HEK293 (cell line): Measurements from ENCODE around the gene MKNK2.

Source experiments
- CTCF ChIA-PET: fragments of 350-600 bp; formaldehyde crosslinking; extraction: SDS; loops from one replicate; lab custom pipeline; 2021; ENCODE audit warnings: antibody characterized with exemption; lab: Yijun Ruan, JAX
- POLR2A ChIA-PET: fragments of 300-600 bp; formaldehyde crosslinking; extraction: SDS; loops from one replicate; lab custom pipeline; 2020; ENCODE audit warnings: antibody characterized with exemption, inconsistent platforms; lab: Yijun Ruan, JAX
- H3K27ac ChIP-seq: fragments of 200-500 bp; sonication (Bioruptor generic); 2 replicates; pipeline ENCODE4 v1.5.1; 2014; ENCODE audit warnings: low read depth, low read length, control low read depth, inconsistent platforms; ENCODE audit errors: extremely low read depth
- H3K36me3 ChIP-seq, 2 experiments: fragments of 200-500 bp in 1 of 2; sonication (Bioruptor generic) in 1 of 2; 1 replicate in 1 of 2; 2 replicates in 1 of 2; pipeline ENCODE4 v1.5.1; 2014 to 2017; ENCODE audit warnings: inconsistent platforms in 2 of 2, low read length in 2 of 2; ENCODE audit not compliant: control insufficient read depth in 2 of 2, insufficient read depth in 1 of 2
- H3K4me1 ChIP-seq: fragments of 200-500 bp; sonication (Bioruptor generic); 2 replicates; pipeline ENCODE4 v1.5.1; 2014; ENCODE audit warnings: mild to moderate bottlenecking, low read length, inconsistent platforms; ENCODE audit not compliant: control insufficient read depth, insufficient read depth
- H3K4me3 ChIP-seq: 2 replicates; pipeline ENCODE4 v1.5.1; 2011; ENCODE audit warnings: low read depth, mild to moderate bottlenecking, control low read depth, low read length, moderate library complexity
- H3K9me3 ChIP-seq: fragments of 200-500 bp; sonication (Bioruptor generic); 2 replicates; pipeline ENCODE4 v1.5.1; 2014; ENCODE audit warnings: low read depth, low read length, inconsistent platforms; ENCODE audit not compliant: control insufficient read depth, insufficient read depth
- BCL11A ChIP-seq: fragments of 450-650 bp; formaldehyde crosslinking; IDR thresholded peaks from 2 replicates; pipeline ENCODE4 v1.5.1; 2016; ENCODE audit warnings: low read depth, missing biosample characterization, missing genetic modification characterization
- GLIS1 ChIP-seq: fragments of 450-650 bp; formaldehyde crosslinking; IDR thresholded peaks from 2 replicates; pipeline ENCODE4 v1.5.1; 2016; ENCODE audit warnings: missing biosample characterization, missing genetic modification characterization
- KLF16 ChIP-seq: fragments of 450-650 bp; formaldehyde crosslinking; IDR thresholded peaks from 2 replicates; pipeline ENCODE4 v1.5.1; 2017; ENCODE audit warnings: missing biosample characterization, missing genetic modification characterization
- MYNN ChIP-seq: fragments of 450-650 bp; formaldehyde crosslinking; IDR thresholded peaks from 2 replicates; pipeline ENCODE4 v1.5.1; 2016; ENCODE audit warnings: missing biosample characterization, missing genetic modification characterization, borderline replicate concordance
- OSR2 ChIP-seq: fragments of 450-650 bp; formaldehyde crosslinking; IDR thresholded peaks from 2 replicates; pipeline ENCODE4 v1.5.1; 2016; ENCODE audit warnings: missing biosample characterization, missing genetic modification characterization
- SCRT2 ChIP-seq: fragments of 450-650 bp; formaldehyde crosslinking; IDR thresholded peaks from 2 replicates; pipeline ENCODE4 v1.5.1; 2016; ENCODE audit warnings: missing biosample characterization, missing genetic modification characterization
- SETDB1 ChIP-seq: IDR thresholded peaks from one replicate; pipeline ENCODE4 v1.6.1; 2017; ENCODE audit warnings: mild to moderate bottlenecking, low read length, moderate library complexity, mixed read lengths; ENCODE audit not compliant: insufficient read length
- SP3 ChIP-seq: fragments of 450-650 bp; formaldehyde crosslinking; IDR thresholded peaks from 2 replicates; pipeline ENCODE4 v1.5.1; 2016; ENCODE audit warnings: missing biosample characterization, missing genetic modification characterization
- ZBTB8A ChIP-seq: fragments of 450-650 bp; formaldehyde crosslinking; IDR thresholded peaks from 2 replicates; pipeline ENCODE4 v1.5.1; 2016; ENCODE audit warnings: missing biosample characterization, missing genetic modification characterization
- ZFHX2 ChIP-seq: fragments of 450-650 bp; formaldehyde crosslinking; conservative IDR thresholded peaks from 2 replicates; pipeline ENCODE4 v1.5.1; 2016; ENCODE audit warnings: missing biosample characterization, missing genetic modification characterization
- ZFP3 ChIP-seq: fragments of 450-650 bp; formaldehyde crosslinking; IDR thresholded peaks from 2 replicates; pipeline ENCODE4 v1.5.1; 2016; ENCODE audit warnings: low read depth, missing biosample characterization, missing genetic modification characterization
- ZNF239 ChIP-seq: fragments of 450-650 bp; formaldehyde crosslinking; IDR thresholded peaks from 2 replicates; pipeline ENCODE4 v1.5.1; 2016; ENCODE audit warnings: missing biosample characterization, missing genetic modification characterization
- ZNF350 ChIP-seq: fragments of 450-650 bp; formaldehyde crosslinking; IDR thresholded peaks from 2 replicates; pipeline ENCODE4 v1.5.0; 2017; ENCODE audit warnings: missing biosample characterization, mild to moderate bottlenecking, missing genetic modification characterization
- ZNF423 ChIP-seq: fragments of 450-650 bp; formaldehyde crosslinking; IDR thresholded peaks from 2 replicates; pipeline ENCODE4 v1.5.1; 2016; ENCODE audit warnings: missing biosample characterization, missing genetic modification characterization
- ZNF596 ChIP-seq: fragments of 450-650 bp; IDR thresholded peaks from 2 replicates; pipeline ENCODE4 v1.5.0; 2018; ENCODE audit warnings: missing biosample characterization, mild to moderate bottlenecking, missing genetic modification characterization, moderate library complexity
- ZNF624 ChIP-seq: fragments of 450-650 bp; formaldehyde crosslinking; IDR thresholded peaks from 2 replicates; pipeline ENCODE4 v1.5.1; 2017; ENCODE audit warnings: missing biosample characterization, missing genetic modification characterization
- ZNF677 ChIP-seq: fragments of 450-650 bp; IDR thresholded peaks from 2 replicates; pipeline ENCODE4 v1.5.0; 2018; ENCODE audit warnings: missing biosample characterization, mild to moderate bottlenecking, missing genetic modification characterization, moderate library complexity
- ZNF791 ChIP-seq: fragments of 450-650 bp; formaldehyde crosslinking; IDR thresholded peaks from 2 replicates; pipeline ENCODE4 v1.5.1; 2016; ENCODE audit warnings: missing biosample characterization, missing genetic modification characterization
- ZNF843 ChIP-seq: fragments of 450-650 bp; formaldehyde crosslinking; IDR thresholded peaks from 2 replicates; pipeline ENCODE4 v1.5.1; 2016; ENCODE audit warnings: missing biosample characterization, missing genetic modification characterization
- ZXDB ChIP-seq: fragments of 450-650 bp; formaldehyde crosslinking; IDR thresholded peaks from 2 replicates; pipeline ENCODE4 v1.5.1; 2016; ENCODE audit warnings: missing biosample characterization, missing genetic modification characterization
- TF ChIP-seq, protein P1 (sequence below): fragments of 450-650 bp; formaldehyde crosslinking; IDR thresholded peaks from 2 replicates; pipeline ENCODE4 v1.5.1; 2016; ENCODE audit warnings: missing biosample characterization, missing genetic modification characterization
- TF ChIP-seq, protein P2 (sequence below): fragments of 450-650 bp; formaldehyde crosslinking; IDR thresholded peaks from 2 replicates; pipeline ENCODE4 v1.5.1; 2017; ENCODE audit warnings: missing biosample characterization, missing genetic modification characterization
- TF ChIP-seq, protein P3 (sequence below): fragments of 450-650 bp; formaldehyde crosslinking; IDR thresholded peaks from 2 replicates; pipeline ENCODE4 v1.5.1; 2016; ENCODE audit warnings: missing biosample characterization, missing genetic modification characterization
- TF ChIP-seq, protein P4 (sequence below): fragments of 450-650 bp; IDR thresholded peaks from 2 replicates; pipeline ENCODE4 v1.5.1; 2018; ENCODE audit warnings: missing biosample characterization, mild to moderate bottlenecking, missing genetic modification characterization
- TF ChIP-seq, protein P5 (sequence below): fragments of 450-650 bp; formaldehyde crosslinking; IDR thresholded peaks from 2 replicates; pipeline ENCODE4 v1.5.1; 2016; ENCODE audit warnings: missing biosample characterization, missing genetic modification characterization

MKNK2 gene

DNA sequence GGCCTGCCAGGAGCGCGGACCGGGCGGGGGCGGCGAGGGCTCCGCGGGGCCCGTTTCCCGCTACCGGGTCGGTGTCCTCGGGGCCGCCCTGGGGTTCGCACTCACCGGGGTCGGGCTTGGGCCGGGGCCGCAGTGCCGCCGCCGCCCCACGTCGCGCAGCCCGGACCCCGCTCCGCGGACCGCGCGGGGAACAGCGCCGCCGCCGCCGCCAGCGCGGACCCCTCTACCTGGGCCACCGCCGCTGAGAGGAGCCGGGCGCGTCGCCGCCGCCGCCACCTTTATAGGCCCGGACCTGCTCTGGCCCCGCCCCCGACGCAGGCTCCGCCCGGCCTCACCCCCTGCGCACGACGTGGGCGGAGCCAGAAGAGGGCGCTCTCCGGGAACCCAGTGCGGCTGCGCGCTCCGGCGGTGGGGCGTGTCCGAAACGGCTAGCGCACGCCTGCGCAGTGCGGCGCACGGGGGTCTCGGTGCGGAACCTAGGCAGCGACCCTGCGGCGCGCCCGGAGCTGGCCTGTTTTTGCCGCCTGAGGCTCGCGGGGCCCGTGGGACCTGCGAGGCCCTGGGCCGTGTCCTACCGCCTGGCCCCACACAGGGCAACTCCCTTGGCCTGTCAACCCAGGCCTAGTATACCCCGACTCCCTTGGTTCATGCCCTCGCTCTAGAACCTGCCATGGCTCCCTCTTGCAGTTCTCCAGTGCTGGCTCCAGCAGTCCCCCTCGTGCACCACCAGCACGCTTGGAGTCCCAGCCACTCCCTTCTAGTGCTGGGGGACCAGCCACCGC is at the start of gene MKNK2:
Gene MKNK2 (minus strand): TSS at position 254 of the 782 bp plus-strand sequence. CDS start 393 bp downstream, outside the sequence.
- peak within 1 kb of the TSS; percentile 55 for H3K4me3 ChIP-seq
- H3K27ac ChIP-seq = peak within 1 kb of the TSS; percentile 47; the same call in 1 of the 2 replicates
- CTCF ChIA-PET = interaction anchor here (0.5 to 1.9 kb wide), 7 partner anchors 9 to 204 kb away, joined by 3 to 6 read pairs (median 4); no protein-coding TSS in a partner anchor
- peaks cover 0 to 28% of the 10 kb centered on the region in 2 experiments; a peak in 1 of 3 replicates for H3K36me3 ChIP-seq
- POLR2A ChIA-PET = interaction anchor here (0.6 to 1.9 kb wide), 8 partner anchors 9 to 45 kb away, joined by 3 to 11 read pairs (median 4); no protein-coding TSS in a partner anchor
- peaks cover 3% of the 10 kb centered on the region; the same call in 1 of the 2 replicates for H3K4me1 ChIP-seq
- H3K9me3 ChIP-seq = no peaks in the 10 kb centered on the region
- TF ChIP-seq ZNF423 (tag by site-specific recombination) = no peak
- TF ChIP-seq ZNF239 (tag by site-specific recombination) = 0 out of 2 replicates have a peak, but pooled peaks have one; percentile 37
- TF ChIP-seq GLIS1 (tag by site-specific recombination) = peak; percentile 46; the same call in 1 of the 2 replicates
- TF ChIP-seq SCRT2 (tag by site-specific recombination) = no peak
- TF ChIP-seq SETDB1 = no peak
- TF ChIP-seq ZNF843 (tag by site-specific recombination) = peak; percentile 70; the same call in 1 of the 2 replicates
- TF ChIP-seq, protein P1, sequence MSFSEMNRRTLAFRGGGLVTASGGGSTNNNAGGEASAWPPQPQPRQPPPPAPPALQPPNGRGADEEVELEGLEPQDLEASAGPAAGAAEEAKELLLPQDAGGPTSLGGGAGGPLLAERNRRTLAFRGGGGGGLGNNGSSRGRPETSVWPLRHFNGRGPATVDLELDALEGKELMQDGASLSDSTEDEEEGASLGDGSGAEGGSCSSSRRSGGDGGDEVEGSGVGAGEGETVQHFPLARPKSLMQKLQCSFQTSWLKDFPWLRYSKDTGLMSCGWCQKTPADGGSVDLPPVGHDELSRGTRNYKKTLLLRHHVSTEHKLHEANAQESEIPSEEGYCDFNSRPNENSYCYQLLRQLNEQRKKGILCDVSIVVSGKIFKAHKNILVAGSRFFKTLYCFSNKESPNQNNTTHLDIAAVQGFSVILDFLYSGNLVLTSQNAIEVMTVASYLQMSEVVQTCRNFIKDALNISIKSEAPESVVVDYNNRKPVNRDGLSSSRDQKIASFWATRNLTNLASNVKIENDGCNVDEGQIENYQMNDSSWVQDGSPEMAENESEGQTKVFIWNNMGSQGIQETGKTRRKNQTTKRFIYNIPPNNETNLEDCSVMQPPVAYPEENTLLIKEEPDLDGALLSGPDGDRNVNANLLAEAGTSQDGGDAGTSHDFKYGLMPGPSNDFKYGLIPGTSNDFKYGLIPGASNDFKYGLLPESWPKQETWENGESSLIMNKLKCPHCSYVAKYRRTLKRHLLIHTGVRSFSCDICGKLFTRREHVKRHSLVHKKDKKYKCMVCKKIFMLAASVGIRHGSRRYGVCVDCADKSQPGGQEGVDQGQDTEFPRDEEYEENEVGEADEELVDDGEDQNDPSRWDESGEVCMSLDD (tag by site-specific recombination) = peak; percentile 70; the same call in 1 of the 2 replicates
- TF ChIP-seq, protein P2, sequence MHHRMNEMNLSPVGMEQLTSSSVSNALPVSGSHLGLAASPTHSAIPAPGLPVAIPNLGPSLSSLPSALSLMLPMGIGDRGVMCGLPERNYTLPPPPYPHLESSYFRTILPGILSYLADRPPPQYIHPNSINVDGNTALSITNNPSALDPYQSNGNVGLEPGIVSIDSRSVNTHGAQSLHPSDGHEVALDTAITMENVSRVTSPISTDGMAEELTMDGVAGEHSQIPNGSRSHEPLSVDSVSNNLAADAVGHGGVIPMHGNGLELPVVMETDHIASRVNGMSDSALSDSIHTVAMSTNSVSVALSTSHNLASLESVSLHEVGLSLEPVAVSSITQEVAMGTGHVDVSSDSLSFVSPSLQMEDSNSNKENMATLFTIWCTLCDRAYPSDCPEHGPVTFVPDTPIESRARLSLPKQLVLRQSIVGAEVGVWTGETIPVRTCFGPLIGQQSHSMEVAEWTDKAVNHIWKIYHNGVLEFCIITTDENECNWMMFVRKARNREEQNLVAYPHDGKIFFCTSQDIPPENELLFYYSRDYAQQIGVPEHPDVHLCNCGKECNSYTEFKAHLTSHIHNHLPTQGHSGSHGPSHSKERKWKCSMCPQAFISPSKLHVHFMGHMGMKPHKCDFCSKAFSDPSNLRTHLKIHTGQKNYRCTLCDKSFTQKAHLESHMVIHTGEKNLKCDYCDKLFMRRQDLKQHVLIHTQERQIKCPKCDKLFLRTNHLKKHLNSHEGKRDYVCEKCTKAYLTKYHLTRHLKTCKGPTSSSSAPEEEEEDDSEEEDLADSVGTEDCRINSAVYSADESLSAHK (tag by site-specific recombination) = no peak; the same call in 1 of the 2 replicates
- TF ChIP-seq ZNF677 (tag by site-specific recombination) = peak; percentile 71
- TF ChIP-seq ZXDB (tag by site-specific recombination) = peak; percentile 74
- TF ChIP-seq, protein P3, sequence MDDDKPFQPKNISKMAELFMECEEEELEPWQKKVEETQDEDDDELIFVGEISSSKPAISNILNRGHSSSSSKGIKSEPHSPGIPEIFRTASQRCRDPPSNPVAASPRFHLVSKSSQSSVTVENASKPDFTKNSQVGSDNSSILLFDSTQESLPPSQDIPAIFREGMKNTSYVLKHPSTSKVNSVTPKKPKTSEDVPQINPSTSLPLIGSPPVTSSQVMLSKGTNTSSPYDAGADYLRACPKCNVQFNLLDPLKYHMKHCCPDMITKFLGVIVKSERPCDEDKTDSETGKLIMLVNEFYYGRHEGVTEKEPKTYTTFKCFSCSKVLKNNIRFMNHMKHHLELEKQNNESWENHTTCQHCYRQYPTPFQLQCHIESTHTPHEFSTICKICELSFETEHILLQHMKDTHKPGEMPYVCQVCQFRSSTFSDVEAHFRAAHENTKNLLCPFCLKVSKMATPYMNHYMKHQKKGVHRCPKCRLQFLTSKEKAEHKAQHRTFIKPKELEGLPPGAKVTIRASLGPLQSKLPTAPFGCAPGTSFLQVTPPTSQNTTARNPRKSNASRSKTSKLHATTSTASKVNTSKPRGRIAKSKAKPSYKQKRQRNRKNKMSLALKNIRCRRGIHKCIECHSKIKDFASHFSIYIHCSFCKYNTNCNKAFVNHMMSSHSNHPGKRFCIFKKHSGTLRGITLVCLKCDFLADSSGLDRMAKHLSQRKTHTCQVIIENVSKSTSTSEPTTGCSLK (tag by site-specific recombination) = no peak
- no peak for TF ChIP-seq ZNF791 (tag by site-specific recombination)
- no peak for TF ChIP-seq MYNN (tag by site-specific recombination)
- peak; percentile 66 for TF ChIP-seq ZFHX2 (tag by site-specific recombination)
- TF ChIP-seq ZFP3 = no peak
- TF ChIP-seq SP3 (tag by site-specific recombination) = peak; percentile 90
- peak; percentile 67 for TF ChIP-seq KLF16
- TF ChIP-seq ZNF624 (tag by site-specific recombination) = no peak
- TF ChIP-seq ZNF350 (tag by site-specific recombination) = no peak
- no peak for TF ChIP-seq BCL11A (tag by site-specific recombination)
- TF ChIP-seq, protein P4, sequence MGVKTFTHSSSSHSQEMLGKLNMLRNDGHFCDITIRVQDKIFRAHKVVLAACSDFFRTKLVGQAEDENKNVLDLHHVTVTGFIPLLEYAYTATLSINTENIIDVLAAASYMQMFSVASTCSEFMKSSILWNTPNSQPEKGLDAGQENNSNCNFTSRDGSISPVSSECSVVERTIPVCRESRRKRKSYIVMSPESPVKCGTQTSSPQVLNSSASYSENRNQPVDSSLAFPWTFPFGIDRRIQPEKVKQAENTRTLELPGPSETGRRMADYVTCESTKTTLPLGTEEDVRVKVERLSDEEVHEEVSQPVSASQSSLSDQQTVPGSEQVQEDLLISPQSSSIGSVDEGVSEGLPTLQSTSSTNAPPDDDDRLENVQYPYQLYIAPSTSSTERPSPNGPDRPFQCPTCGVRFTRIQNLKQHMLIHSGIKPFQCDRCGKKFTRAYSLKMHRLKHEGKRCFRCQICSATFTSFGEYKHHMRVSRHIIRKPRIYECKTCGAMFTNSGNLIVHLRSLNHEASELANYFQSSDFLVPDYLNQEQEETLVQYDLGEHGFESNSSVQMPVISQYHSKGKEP (tag by site-specific recombination) = 0 out of 2 replicates have a peak, but pooled peaks have one; percentile 11
- TF ChIP-seq, protein P5, sequence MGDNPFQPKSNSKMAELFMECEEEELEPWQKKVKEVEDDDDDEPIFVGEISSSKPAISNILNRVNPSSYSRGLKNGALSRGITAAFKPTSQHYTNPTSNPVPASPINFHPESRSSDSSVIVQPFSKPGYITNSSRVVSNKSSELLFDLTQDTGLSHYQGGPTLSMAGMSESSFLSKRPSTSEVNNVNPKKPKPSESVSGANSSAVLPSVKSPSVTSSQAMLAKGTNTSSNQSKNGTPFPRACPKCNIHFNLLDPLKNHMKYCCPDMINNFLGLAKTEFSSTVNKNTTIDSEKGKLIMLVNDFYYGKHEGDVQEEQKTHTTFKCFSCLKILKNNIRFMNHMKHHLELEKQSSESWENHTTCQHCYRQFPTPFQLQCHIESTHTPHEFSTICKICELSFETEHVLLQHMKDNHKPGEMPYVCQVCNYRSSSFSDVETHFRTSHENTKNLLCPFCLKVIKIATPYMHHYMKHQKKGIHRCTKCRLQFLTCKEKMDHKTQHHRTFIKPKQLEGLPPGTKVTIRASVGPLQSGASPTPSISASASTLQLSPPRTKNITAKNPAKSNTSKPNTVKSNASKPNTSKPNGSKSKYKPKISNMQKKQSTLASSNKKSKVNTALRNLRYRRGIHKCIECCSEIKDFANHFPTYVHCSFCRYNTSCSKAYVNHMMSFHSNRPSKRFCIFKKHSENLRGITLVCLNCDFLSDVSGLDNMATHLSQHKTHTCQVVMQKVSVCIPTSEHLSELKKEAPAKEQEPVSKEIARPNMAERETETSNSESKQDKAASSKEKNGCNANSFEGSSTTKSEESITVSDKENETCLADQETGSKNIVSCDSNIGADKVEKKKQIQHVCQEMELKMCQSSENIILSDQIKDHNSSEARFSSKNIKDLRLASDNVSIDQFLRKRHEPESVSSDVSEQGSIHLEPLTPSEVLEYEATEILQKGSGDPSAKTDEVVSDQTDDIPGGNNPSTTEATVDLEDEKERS (tag by site-specific recombination) = peak; percentile 79; the same call in 1 of the 2 replicates
- TF ChIP-seq ZNF596 = peak; percentile 47; the same call in 1 of the 2 replicates
- TF ChIP-seq ZBTB8A (tag by site-specific recombination) = peak; percentile 55; the same call in 1 of the 2 replicates
- TF ChIP-seq OSR2 (tag by site-specific recombination) = no peak
